ENCODE results near the gene TMEM186.

Gene TMEM186

GRCh38 chr16:8828541-8829165, 31.2 kb upstream of the TMEM186 start:
- no peak overlapping the region for H3K9ac ChIP-seq (ENCODE audit: low read length)
- no peak overlapping the region for H3K4me3 ChIP-seq (ENCODE audit: low read depth in 1 of 2, low read length in 2 of 2)
- no peak overlapping the region for H3K27ac ChIP-seq (ENCODE audit: low read depth, low read length)
- peaks cover 11% of the 10 kb centered on the region for H3K36me3 ChIP-seq (ENCODE audit: insufficient read depth, low read length)
- no peaks in the 10 kb centered on the region for H3K9me3 ChIP-seq (ENCODE audit: low read length)
- peaks cover 6% of the 10 kb centered on the region for H3K4me1 ChIP-seq (ENCODE audit: insufficient read depth, low read length)
- no peaks in the 10 kb centered on the region for H3K27me3 ChIP-seq (ENCODE audit: control insufficient read depth in 1 of 2, insufficient read depth in 2 of 2, low read length in 2 of 2)

- Histone ChIP-seq H3K36me3 (ENCODE audit: insufficient read depth, low read length) (peaks cover under 1% of the 10 kb centered on the region), H3K9ac (ENCODE audit: low read length) (no peak overlapping the region), H3K27me3 (ENCODE audit: control insufficient read depth in 1 of 2, insufficient read depth in 2 of 2, low read length in 2 of 2) (no peaks in the 10 kb centered on the region), H3K4me3 (ENCODE audit: low read depth in 1 of 2, low read length in 2 of 2) (no peak overlapping the region), H3K27ac (ENCODE audit: low read depth, low read length) (no peak overlapping the region), H3K4me1 (ENCODE audit: insufficient read depth, low read length) (peaks cover 6% of the 10 kb centered on the region), H3K9me3 (ENCODE audit: low read length) (no peaks in the 10 kb centered on the region)
Observed at GRCh38 chr16:8826278-8826879, 28.9 kb upstream of the TMEM186 start.

- no peak overlapping the region for H3K9ac ChIP-seq (ENCODE audit: low read length)
- H3K27me3 ChIP-seq (ENCODE audit: control insufficient read depth in 1 of 2, insufficient read depth in 2 of 2, low read length in 2 of 2) = no peaks in the 10 kb centered on the region
- no peak overlapping the region for H3K4me3 ChIP-seq (ENCODE audit: low read depth in 1 of 2, low read length in 2 of 2)
- H3K4me1 ChIP-seq (ENCODE audit: insufficient read depth, low read length) = peaks cover 6% of the 10 kb centered on the region
- H3K9me3 ChIP-seq (ENCODE audit: low read length) = no peaks in the 10 kb centered on the region
- H3K36me3 ChIP-seq (ENCODE audit: insufficient read depth, low read length) = peaks cover 17% of the 10 kb centered on the region
- no peak overlapping the region for H3K27ac ChIP-seq (ENCODE audit: low read depth, low read length)
Observed at GRCh38 chr16:8822403-8822802, 25.0 kb upstream of the TMEM186 start.

GRCh38 chr16:8819411-8820034, 22.1 kb upstream of the TMEM186 start:
- Histone ChIP-seq H3K36me3 (ENCODE audit: insufficient read depth, low read length) (peaks cover 28% of the 10 kb centered on the region), H3K27ac (ENCODE audit: low read depth, low read length) (no peak overlapping the region), H3K27me3 (ENCODE audit: control insufficient read depth in 1 of 2, insufficient read depth in 2 of 2, low read length in 2 of 2) (no peaks in the 10 kb centered on the region), H3K4me3 (ENCODE audit: low read depth in 1 of 2, low read length in 2 of 2) (no peak overlapping the region), H3K9me3 (ENCODE audit: low read length) (no peaks in the 10 kb centered on the region), H3K9ac (ENCODE audit: low read length) (no peak overlapping the region), H3K4me1 (ENCODE audit: insufficient read depth, low read length) (peaks cover 6% of the 10 kb centered on the region)

- Histone ChIP-seq H3K9me3 (ENCODE audit: low read length) (no peaks in the 10 kb centered on the region), H3K36me3 (ENCODE audit: insufficient read depth, low read length) (peaks cover 37% of the 10 kb centered on the region), H3K27me3 (ENCODE audit: control insufficient read depth in 1 of 2, insufficient read depth in 2 of 2, low read length in 2 of 2) (no peaks in the 10 kb centered on the region), H3K4me1 (ENCODE audit: insufficient read depth, low read length) (peaks cover under 1% of the 10 kb centered on the region), H3K9ac (ENCODE audit: low read length) (no peak overlapping the region), H3K4me3 (ENCODE audit: low read depth in 1 of 2, low read length in 2 of 2) (no peak overlapping the region), H3K27ac (ENCODE audit: low read depth, low read length) (no peak overlapping the region)
Observed at GRCh38 chr16:8818504-8819270, 21.2 kb upstream of the TMEM186 start.

GRCh38 chr16:8816967-8817655, 19.7 kb upstream of the TMEM186 start:
- peaks cover 52% of the 10 kb centered on the region for H3K36me3 ChIP-seq (ENCODE audit: insufficient read depth, low read length)
- H3K9ac ChIP-seq (ENCODE audit: low read length) = no peak overlapping the region
- H3K9me3 ChIP-seq (ENCODE audit: low read length) = no peaks in the 10 kb centered on the region
- H3K27me3 ChIP-seq (ENCODE audit: control insufficient read depth in 1 of 2, insufficient read depth in 2 of 2, low read length in 2 of 2) = no peaks in the 10 kb centered on the region
- H3K27ac ChIP-seq (ENCODE audit: low read depth, low read length) = no peak overlapping the region
- no peak overlapping the region for H3K4me3 ChIP-seq (ENCODE audit: low read depth in 1 of 2, low read length in 2 of 2)
- H3K4me1 ChIP-seq (ENCODE audit: insufficient read depth, low read length) = no peaks in the 10 kb centered on the region

- no peak overlapping the region for H3K4me3 ChIP-seq (ENCODE audit: low read depth in 1 of 2, low read length in 2 of 2)
- no peak overlapping the region for H3K27ac ChIP-seq (ENCODE audit: low read depth, low read length)
- no peaks in the 10 kb centered on the region for H3K27me3 ChIP-seq (ENCODE audit: control insufficient read depth in 1 of 2, insufficient read depth in 2 of 2, low read length in 2 of 2)
- H3K36me3 ChIP-seq (ENCODE audit: insufficient read depth, low read length) = peaks cover 71% of the 10 kb centered on the region
- no peaks in the 10 kb centered on the region for H3K9me3 ChIP-seq (ENCODE audit: low read length)
- no peak overlapping the region for H3K9ac ChIP-seq (ENCODE audit: low read length)
- no peaks in the 10 kb centered on the region for H3K4me1 ChIP-seq (ENCODE audit: insufficient read depth, low read length)
Observed at GRCh38 chr16:8814095-8814806, 16.8 kb upstream of the TMEM186 start.

- Histone ChIP-seq H3K27ac (ENCODE audit: low read depth, low read length) (no peak overlapping the region), H3K9ac (ENCODE audit: low read length) (no peak overlapping the region), H3K4me3 (ENCODE audit: low read depth in 1 of 2, low read length in 2 of 2) (no peak overlapping the region), H3K36me3 (ENCODE audit: insufficient read depth, low read length) (peaks cover 79% of the 10 kb centered on the region), H3K27me3 (ENCODE audit: control insufficient read depth in 1 of 2, insufficient read depth in 2 of 2, low read length in 2 of 2) (no peaks in the 10 kb centered on the region), H3K9me3 (ENCODE audit: low read length) (no peaks in the 10 kb centered on the region), H3K4me1 (ENCODE audit: insufficient read depth, low read length) (no peaks in the 10 kb centered on the region)
Observed at GRCh38 chr16:8812162-8812843, 14.9 kb upstream of the TMEM186 start.

- no peak overlapping the region for H3K9ac ChIP-seq (ENCODE audit: low read length)
- H3K36me3 ChIP-seq (ENCODE audit: insufficient read depth, low read length) = peaks cover 75% of the 10 kb centered on the region
- H3K27ac ChIP-seq (ENCODE audit: low read depth, low read length) = no peak overlapping the region
Observed at GRCh38 chr16:8808613-8809353, 11.3 kb upstream of the TMEM186 start.

GRCh38 chr16:8808009-8808408, 10.6 kb upstream of the TMEM186 start:
- Histone ChIP-seq H3K9me3 (ENCODE audit: low read length) (no peaks in the 10 kb centered on the region), H3K36me3 (ENCODE audit: insufficient read depth, low read length) (peaks cover 71% of the 10 kb centered on the region), H3K4me3 (ENCODE audit: low read depth in 1 of 2, low read length in 2 of 2) (no peak overlapping the region), H3K4me1 (ENCODE audit: insufficient read depth, low read length) (no peaks in the 10 kb centered on the region), H3K27me3 (ENCODE audit: control insufficient read depth in 1 of 2, insufficient read depth in 2 of 2, low read length in 2 of 2) (no peaks in the 10 kb centered on the region), H3K27ac (ENCODE audit: low read depth, low read length) (no peak overlapping the region), H3K9ac (ENCODE audit: low read length) (no peak overlapping the region)

More at GRCh38 chr16:8808613-8809353, 11.3 kb upstream of the TMEM186 start:
- H3K27me3 ChIP-seq (ENCODE audit: control insufficient read depth in 1 of 2, insufficient read depth in 2 of 2, low read length in 2 of 2) = no peaks in the 10 kb centered on the region
- H3K4me3 ChIP-seq (ENCODE audit: low read depth in 1 of 2, low read length in 2 of 2) = no peak overlapping the region
- no peaks in the 10 kb centered on the region for H3K4me1 ChIP-seq (ENCODE audit: insufficient read depth, low read length)
- no peaks in the 10 kb centered on the region for H3K9me3 ChIP-seq (ENCODE audit: low read length)
